GM23248 (cell line): ENCODE measurements around the gene ATP6V1C2. TPM values are rescaled to one million over a fixed set of nuclear protein-coding genes. Genes with fewer than 3 reads are reported as not detected.
"Not testable (repeated sequence)": the region's sequence is repeated elsewhere in the genome, so short reads cannot be mapped to it uniquely, and the experiment has no call there.

Source experiments
- DNase-seq: peaks from one replicate; pipeline ENCODE4 v3.0.0-alpha.2; 2015
- H2AFZ ChIP-seq: fragments of 200-600 bp; sonication (generic); 2 replicates; pipeline ENCODE4 v1.6.1; 2016; ENCODE audit warnings: antibody characterized with exemption
- H3F3A ChIP-seq: fragments of 200-600 bp; sonication (generic); 2 replicates; pipeline ENCODE4 v1.6.1; 2016; ENCODE audit warnings: mild to moderate bottlenecking, antibody characterized with exemption, mixed run types; ENCODE audit not compliant: insufficient read depth
- H3K27ac ChIP-seq: fragments of 200-600 bp; sonication (generic); 2 replicates; pipeline ENCODE4 v1.5.1; 2016; ENCODE audit warnings: mild to moderate bottlenecking
- H3K27me3 ChIP-seq: fragments of 200-600 bp; sonication (generic); replicated peaks from 2 replicates; pipeline ENCODE4 v1.6.1; 2016; ENCODE audit warnings: mild to moderate bottlenecking; ENCODE audit not compliant: insufficient read depth
- H3K36me3 ChIP-seq: fragments of 200-600 bp; sonication (generic); 2 replicates; pipeline ENCODE4 v1.6.1; 2016; ENCODE audit warnings: low read depth, mild to moderate bottlenecking
- H3K4me1 ChIP-seq: fragments of 200-600 bp; sonication (generic); 2 replicates; pipeline ENCODE4 v1.6.1; 2016; ENCODE audit warnings: mild to moderate bottlenecking; ENCODE audit not compliant: insufficient read depth
- H3K4me2 ChIP-seq: fragments of 200-600 bp; sonication (generic); one replicate; pipeline ENCODE4 v1.6.1; 2016; ENCODE audit warnings: mild to moderate bottlenecking; ENCODE audit not compliant: unreplicated experiment
- H3K4me3 ChIP-seq: fragments of 200-600 bp; sonication (generic); 2 replicates; pipeline ENCODE4 v1.5.1; 2016; ENCODE audit warnings: mild to moderate bottlenecking
- H3K79me2 ChIP-seq: fragments of 200-600 bp; sonication (generic); 2 replicates; pipeline ENCODE4 v1.6.1; 2016; ENCODE audit warnings: mild to moderate bottlenecking; ENCODE audit not compliant: insufficient read depth
- H3K9ac ChIP-seq: fragments of 200-600 bp; sonication (generic); 2 replicates; pipeline ENCODE4 v1.6.1; 2016; ENCODE audit warnings: mild to moderate bottlenecking
- H3K9me2 ChIP-seq: fragments of 200-600 bp; sonication (generic); 2 replicates; pipeline ENCODE4 v1.6.1; 2016; ENCODE audit warnings: mixed run types, mild to moderate bottlenecking, moderate library complexity; ENCODE audit not compliant: insufficient read depth
- H3K9me3 ChIP-seq: fragments of 200-600 bp; sonication (generic); one replicate; pipeline ENCODE4 v1.6.1; 2017; ENCODE audit warnings: low read depth
- H4K20me1 ChIP-seq: fragments of 200-600 bp; sonication (generic); 2 replicates; pipeline ENCODE4 v1.6.0; 2016; ENCODE audit not compliant: insufficient read depth
- EZH2 ChIP-seq: fragments of 200-600 bp; sonication (generic); IDR thresholded peaks from 2 replicates; pipeline ENCODE4 v1.6.1; 2018; ENCODE audit warnings: antibody characterized with exemption, mild to moderate bottlenecking; ENCODE audit not compliant: insufficient read depth, poor library complexity, severe bottlenecking
- EZH2phosphoT487 ChIP-seq: fragments of 200-600 bp; sonication (generic); IDR thresholded peaks from 2 replicates; pipeline ENCODE4 v1.6.1; 2018; ENCODE audit warnings: antibody characterized with exemption, moderate library complexity, mild to moderate bottlenecking, low read depth; ENCODE audit not compliant: insufficient read depth
- WGBS, 2 experiments: methylation state at CpG; one replicate each; pipeline ENCODE4 v1.1.6; 2015 to 2017; ENCODE audit warnings: low lambda C conversion rate in 2 of 2, low coverage in 1 of 2; ENCODE audit errors: missing lambda C conversion rate in 2 of 2; 5-methylcytosine and 5-hydroxymethylcytosine counted together
- in situ Hi-C: fragments of 300-500 bp; cut with MboI; formaldehyde crosslinking; loops from 2 replicates; pipeline ENCODE4 v1.15.0; 2020
- polyA plus RNA-seq: library from polyadenylated mRNA; unstranded; fragments of >200 nt; fragmentation: Nextera tagmentation; extraction: Ambion mirVana; gene quantifications from 2 replicates; pipeline ENCODE4 v1.2.1, GENCODE V29; 2016
- total RNA-seq: library from RNA; depleted of rRNA; stranded (reverse); fragments of >200 nt; shearing (Covaris generic); gene quantifications from 2 replicates; pipeline ENCODE4 v1.2.3, GENCODE V29; 2014

Gene ATP6V1C2
- total and polyA plus RNA-seq, 2 experiments from 2014 or later: 0.53 TPM; not detected in 1

- Histone ChIP-seq H3K9me2 (no peaks in the 10 kb centered on the region), H3K4me3 (no peak overlapping the region), H3K36me3 (peaks cover 48% of the 10 kb centered on the region), H2AFZ (no peak overlapping the region), H3F3A (no peaks in the 10 kb centered on the region), H3K9ac (no peak overlapping the region), H3K27ac (no peak overlapping the region), H4K20me1 (no peaks in the 10 kb centered on the region; the same call in 1 of the 2 replicates), H3K9me3 (no peaks in the 10 kb centered on the region), H3K79me2 (peaks cover 92% of the 10 kb centered on the region), H3K4me1 (no peaks in the 10 kb centered on the region), H3K4me2 (no peak overlapping the region), H3K27me3 (no peaks in the 10 kb centered on the region)
- in situ Hi-C loops: no loop called here
- no peak for DNase-seq
- TF ChIP-seq EZH2 (no peak), EZH2phosphoT487 (no peak)
- WGBS, 2 experiments: 96% methylated on average over 2 of the region's 2 CpGs
Measured at GRCh38 chr2:10796703-10797102, 75.3 kb downstream of the ATP6V1C2 start.

- peaks cover 44% of the 10 kb centered on the region for H3K36me3 ChIP-seq
- H3K4me3 ChIP-seq: no peak overlapping the region
- H3K27me3 ChIP-seq: no peaks in the 10 kb centered on the region
- H3K27ac ChIP-seq: no peak overlapping the region
- no peaks in the 10 kb centered on the region for H3K4me1 ChIP-seq
- H3K9me3 ChIP-seq: no peaks in the 10 kb centered on the region
- DNase-seq: no peak
- H3K4me2 ChIP-seq: no peak overlapping the region
- H4K20me1 ChIP-seq: no peaks in the 10 kb centered on the region; the same call in 1 of the 2 replicates
- 80 to 81% methylated on average over 8 of the region's 8 CpGs for WGBS, 2 experiments
- H3K9ac ChIP-seq: no peak overlapping the region
- in situ Hi-C loops: no loop called here
- H3F3A ChIP-seq: no peaks in the 10 kb centered on the region
- no peak for TF ChIP-seq EZH2
- TF ChIP-seq EZH2phosphoT487: no peak
- no peak overlapping the region for H2AFZ ChIP-seq
- H3K9me2 ChIP-seq: no peaks in the 10 kb centered on the region
- H3K79me2 ChIP-seq: peaks cover 94% of the 10 kb centered on the region
Measured at GRCh38 chr2:10798783-10799182, 77.4 kb downstream of the ATP6V1C2 start.

DNA sequence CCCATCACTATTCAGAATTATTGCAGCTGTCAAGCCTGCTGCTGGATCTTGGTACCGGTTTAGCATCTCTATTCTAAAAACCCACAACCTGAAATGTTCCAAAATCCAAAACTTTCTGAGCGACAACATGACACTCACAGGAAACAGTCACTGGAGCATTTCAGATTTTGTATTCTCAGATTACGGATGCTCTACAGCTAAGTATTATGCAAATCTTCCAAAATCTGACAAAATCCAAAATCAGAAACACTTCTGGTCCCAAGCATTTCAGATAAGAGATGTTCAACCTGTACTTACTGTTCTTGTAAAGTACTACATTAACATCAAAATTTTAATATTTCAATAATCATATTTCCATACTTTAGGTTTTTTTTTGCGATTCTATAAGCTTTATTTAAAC lies 78.7 kb downstream of the ATP6V1C2 start:
- no peak for DNase-seq
- H4K20me1 ChIP-seq: no peaks in the 10 kb centered on the region; the same call in 1 of the 2 replicates
- WGBS, 2 experiments: 97 to 98% methylated on average over 4 of the region's 4 CpGs

GRCh38 chr2:10802657-10803056 lies 81.2 kb downstream of the ATP6V1C2 start:
- no peaks in the 10 kb centered on the region for H3K9me3 ChIP-seq
- DNase-seq: no peak
- H3K4me1 ChIP-seq: no peaks in the 10 kb centered on the region
- H3K79me2 ChIP-seq: peaks cover 84% of the 10 kb centered on the region
- TF ChIP-seq EZH2 (no peak), EZH2phosphoT487 (no peak)
- H3F3A ChIP-seq: no peaks in the 10 kb centered on the region
- no peak overlapping the region for H3K4me3 ChIP-seq
- H3K27ac ChIP-seq: no peak overlapping the region
- no peak overlapping the region for H2AFZ ChIP-seq
- H3K36me3 ChIP-seq: peaks cover 25% of the 10 kb centered on the region
- no peak overlapping the region for H3K4me2 ChIP-seq
- no peaks in the 10 kb centered on the region; the same call in 1 of the 2 replicates for H4K20me1 ChIP-seq
- H3K9ac ChIP-seq: no peak overlapping the region
- H3K9me2 ChIP-seq: no peaks in the 10 kb centered on the region
- WGBS, 2 experiments: 85 to 86% methylated on average over 8 of the region's 8 CpGs
- H3K27me3 ChIP-seq: no peaks in the 10 kb centered on the region
- in situ Hi-C loops: no loop called here

More for the DNA sequence above, 78.7 kb downstream of the ATP6V1C2 start:
- H3K27ac ChIP-seq: no peak overlapping the region
- no peak overlapping the region for H3K9ac ChIP-seq
- peaks cover 88% of the 10 kb centered on the region for H3K79me2 ChIP-seq
- H3K27me3 ChIP-seq: no peaks in the 10 kb centered on the region
- H2AFZ ChIP-seq: no peak overlapping the region
- H3K4me1 ChIP-seq: no peaks in the 10 kb centered on the region
- TF ChIP-seq EZH2: no peak
- no peak for TF ChIP-seq EZH2phosphoT487
- no peak overlapping the region for H3K4me2 ChIP-seq
- no peaks in the 10 kb centered on the region for H3K9me3 ChIP-seq
- H3K36me3 ChIP-seq: peaks cover 39% of the 10 kb centered on the region
- H3K4me3 ChIP-seq: no peak overlapping the region
- H3K9me2 ChIP-seq: no peaks in the 10 kb centered on the region
- in situ Hi-C loops: no loop called here
- no peaks in the 10 kb centered on the region for H3F3A ChIP-seq

DNA sequence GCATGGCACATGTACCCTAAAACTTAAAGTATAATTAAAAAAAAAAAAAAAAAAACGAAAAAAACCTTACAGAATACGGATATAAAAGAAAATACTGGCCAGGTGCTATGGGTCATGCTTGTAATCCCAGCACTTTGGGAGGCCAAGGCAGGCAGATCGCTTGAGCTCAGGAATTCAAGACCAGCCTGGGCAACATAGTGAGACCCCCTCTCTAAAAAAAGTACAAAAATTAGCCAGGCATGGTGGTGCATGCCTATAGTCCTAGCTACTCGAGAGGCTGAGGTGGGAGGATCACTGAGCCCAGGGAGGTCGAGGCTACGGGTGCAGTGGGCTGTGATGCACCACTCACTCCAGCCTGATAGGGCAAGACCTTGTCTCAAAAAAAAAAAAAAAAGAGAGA lies 84.6 kb downstream of the ATP6V1C2 start:
- H3K9me3 ChIP-seq, H3F3A ChIP-seq, H3K9ac ChIP-seq, in situ Hi-C loops, H2AFZ ChIP-seq, H4K20me1 ChIP-seq, H3K4me3 ChIP-seq, H3K9me2 ChIP-seq, H3K27ac ChIP-seq, DNase-seq, H3K4me2 ChIP-seq, H3K27me3 ChIP-seq: not testable (repeated sequence)
- 77 to 94% methylated on average over 5 to 6 of the region's 6 CpGs for WGBS, 2 experiments
- Histone ChIP-seq H3K79me2 (peaks cover 84% of the 10 kb centered on the region), H3K4me1 (peaks cover 14% of the 10 kb centered on the region), H3K36me3 (peaks cover 15% of the 10 kb centered on the region)
